Superior temporal gyrus (tissue), 1 donor: ENCODE data around the gene SERPINF2.
A peak's percentile ranks its signal among the peaks of the same experiment; 100 is the strongest.
"Not testable (repeated sequence)": the region's sequence is repeated elsewhere in the genome, so short reads cannot be mapped to it uniquely, and the experiment has no call there.

ENCODE experiments used
- DNase-seq: peaks from one replicate; pipeline ENCODE4 v3.0.0-alpha.2; 2016; ENCODE audit errors: extremely low spot score

SERPINF2 gene

DNA sequence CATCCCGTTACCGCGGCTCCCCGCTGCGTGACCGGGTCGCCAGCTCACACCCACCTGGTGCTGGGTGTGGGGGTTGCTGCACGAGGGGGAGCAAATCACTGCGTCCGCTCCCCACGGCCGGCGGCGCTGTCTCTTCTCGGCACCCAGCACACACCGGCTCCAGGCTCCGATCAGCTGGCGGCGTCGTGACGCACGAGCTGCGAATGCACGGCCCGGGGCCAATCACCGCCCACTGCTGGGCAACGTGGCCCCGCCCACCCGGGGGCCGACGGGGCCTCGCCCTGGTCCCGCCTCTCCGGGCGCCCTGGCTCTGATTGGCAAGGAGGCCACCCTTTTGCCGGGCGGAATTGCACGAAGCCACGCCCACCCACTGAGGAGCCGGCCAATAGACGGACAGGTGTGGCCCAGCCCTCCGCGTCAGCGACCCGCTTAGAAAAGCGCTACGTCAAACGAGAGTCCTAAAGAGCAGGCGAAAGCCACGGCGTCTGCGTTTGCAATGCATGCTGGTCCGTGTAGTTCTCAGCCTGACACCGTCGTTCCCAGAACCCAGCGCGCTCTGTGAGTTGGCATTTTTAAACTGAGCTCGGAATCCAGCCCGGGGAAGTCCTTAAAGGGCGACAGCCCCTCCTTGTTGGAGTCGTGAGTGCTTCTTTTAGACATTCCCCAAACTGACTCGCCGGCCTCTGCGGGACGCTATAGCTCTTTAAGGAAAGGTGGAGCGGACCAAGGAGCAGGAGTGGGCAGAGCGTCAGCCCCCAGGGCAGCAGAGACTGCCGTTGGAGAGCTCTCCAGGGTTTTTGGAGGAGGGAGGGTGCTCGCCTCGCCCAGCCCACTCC is 26.4 kb upstream of the SERPINF2 start:
- DNase-seq = peak; percentile 100

DNA sequence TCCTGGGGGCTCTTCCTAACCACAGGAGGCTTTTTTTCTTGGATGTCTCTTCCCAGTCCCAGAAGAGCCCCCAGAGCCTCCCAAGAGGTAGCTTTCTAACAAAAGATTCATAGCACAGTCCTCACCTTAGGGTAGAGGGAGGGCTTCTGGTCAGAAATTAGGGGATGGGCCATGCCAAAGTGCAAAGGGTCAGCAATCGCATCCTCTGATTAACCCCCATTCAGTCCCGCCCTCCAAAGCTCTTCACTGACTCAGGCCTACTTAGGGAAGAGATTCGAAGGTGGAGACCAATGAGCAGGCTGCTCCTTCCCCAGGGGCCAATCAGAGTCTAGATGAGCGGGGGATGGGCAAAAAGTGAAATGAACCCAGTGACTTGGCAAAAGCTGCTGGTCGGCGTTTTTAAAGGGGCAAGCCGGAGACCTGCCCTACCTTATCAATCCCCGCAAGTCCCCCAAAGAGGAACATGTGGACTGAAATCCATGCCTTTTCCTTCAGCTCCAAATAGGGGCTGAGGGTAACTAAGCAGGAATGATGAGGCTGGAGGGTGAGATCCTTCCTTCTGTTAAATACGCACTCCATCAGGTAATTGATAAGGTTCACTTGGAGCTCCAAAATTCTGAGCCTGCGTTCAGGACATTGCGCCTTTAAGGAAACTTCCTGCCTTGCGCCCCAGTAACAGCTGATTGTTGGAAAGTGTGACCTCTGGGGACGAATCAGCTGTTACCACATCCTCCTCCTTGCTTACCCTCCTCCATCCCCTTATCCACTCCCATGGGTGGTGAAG is 25.6 kb upstream of the SERPINF2 start:
- DNase-seq = peak; percentile 97

DNA sequence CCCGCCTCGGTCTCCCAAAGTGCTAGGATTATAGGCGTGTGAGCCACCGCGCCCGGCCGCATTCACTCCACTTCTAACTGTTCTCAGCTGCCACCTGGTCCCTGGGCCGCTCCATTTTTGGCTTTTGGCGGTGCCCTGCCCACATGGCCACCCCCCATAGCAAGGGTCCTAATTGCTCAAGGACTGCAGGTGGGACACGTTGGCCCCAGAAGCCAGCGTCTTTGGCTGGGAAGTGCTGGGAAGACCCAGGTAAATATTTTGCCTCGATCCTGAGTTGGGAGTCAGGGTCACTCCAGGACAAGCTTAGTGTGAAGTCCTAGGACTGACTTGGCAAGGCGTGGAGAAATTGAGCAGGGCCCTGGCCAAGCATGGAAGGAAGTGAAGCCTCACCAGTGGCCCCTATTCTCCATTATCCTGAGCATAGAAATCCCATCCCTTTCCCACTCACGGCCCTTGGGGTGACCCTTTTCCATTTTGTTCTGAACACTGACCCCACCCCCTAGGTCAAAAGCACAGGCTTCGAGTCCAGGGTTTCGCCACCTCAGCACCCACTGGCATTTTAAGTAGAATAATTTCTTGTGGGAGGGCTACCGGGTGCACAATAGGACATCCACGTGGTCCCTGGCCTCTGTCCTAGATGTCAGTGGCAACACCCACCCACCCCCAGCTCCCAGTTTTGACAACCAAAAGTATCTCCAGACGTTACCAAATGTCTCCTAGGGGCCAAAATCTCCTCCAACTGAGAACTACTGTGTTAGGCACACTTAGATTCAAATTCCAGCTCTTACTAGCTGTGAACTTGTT is 24.1 kb upstream of the SERPINF2 start:
- no peak for DNase-seq

DNA sequence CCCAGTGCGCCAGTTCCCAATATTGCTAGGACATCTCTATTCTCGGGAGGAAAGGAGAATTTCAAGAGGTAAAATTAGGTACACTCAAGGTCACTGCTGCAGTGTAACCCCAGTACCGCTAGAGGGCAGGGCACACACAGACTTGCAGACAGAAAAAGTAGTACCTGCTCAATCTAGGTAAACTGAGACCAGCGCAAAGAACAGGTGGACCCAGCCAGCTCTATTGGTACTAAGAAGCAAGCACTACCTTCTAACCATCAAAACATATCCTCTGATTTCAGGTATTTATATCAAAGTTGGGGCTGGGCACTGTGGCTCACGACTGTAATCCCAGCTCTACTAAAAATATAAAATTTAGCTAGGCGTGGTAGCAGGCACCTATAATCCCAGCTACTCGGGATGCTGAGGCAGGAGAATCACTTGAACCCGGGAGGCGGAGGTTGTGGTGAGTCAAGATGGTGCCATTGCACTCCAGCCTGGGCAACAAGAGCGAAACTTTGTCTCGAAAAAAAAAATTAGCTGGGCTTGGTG is 21.8 kb upstream of the SERPINF2 start:
- peak; percentile 77 for DNase-seq

DNA sequence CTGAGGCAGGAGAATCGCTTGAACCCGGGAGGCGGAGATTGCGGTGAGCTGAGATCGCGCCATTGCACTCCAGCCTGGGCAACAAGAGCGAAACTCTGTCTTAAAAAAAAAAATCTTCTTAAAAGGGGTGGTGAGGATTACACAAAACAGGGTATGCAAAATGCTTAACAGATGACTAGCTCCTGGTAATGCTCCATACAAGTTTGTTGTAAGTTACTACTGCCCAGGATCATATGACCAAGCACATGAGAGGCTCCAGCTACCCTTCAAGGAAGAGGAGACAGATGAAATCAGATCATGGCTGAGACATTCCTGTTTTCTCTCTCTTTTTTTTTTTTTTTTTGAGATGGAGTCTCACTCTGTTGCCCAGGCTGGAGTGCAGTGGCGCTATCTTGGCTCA is 20.6 kb upstream of the SERPINF2 start:
- not testable (repeated sequence) for DNase-seq

DNA sequence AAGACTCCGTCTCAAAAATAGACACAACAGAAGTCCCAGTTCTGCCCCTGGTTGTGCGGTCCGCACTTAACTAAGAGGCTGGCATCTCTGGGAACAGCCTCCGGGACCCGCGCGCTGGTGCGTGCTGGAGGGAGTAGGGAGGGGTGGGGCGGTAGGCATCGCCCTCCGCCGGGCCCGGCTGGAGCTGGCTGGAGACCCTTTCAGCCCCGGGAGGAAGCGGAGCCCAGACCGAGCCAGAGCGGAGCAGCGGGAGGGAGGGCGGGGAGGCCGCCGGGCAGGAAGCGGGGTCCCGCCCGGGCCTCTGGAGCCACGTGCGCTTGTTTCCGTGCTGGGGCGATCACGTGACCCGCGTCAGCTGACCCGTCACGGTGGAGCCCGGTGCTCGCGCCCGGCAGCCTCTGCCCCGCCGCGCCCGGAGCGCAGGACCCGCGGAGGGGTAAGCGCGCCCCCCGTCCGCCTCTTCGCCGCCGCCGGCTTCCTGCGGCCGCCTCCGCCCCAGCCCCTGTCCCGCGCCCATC is 18.3 kb upstream of the SERPINF2 start, which contains the start of gene WDR81:
Gene WDR81 (plus strand): TSS at position 354 of the 518 bp plus-strand sequence. CDS start 256 bp downstream, outside the sequence.
- DNase-seq = peak; percentile 87

DNA sequence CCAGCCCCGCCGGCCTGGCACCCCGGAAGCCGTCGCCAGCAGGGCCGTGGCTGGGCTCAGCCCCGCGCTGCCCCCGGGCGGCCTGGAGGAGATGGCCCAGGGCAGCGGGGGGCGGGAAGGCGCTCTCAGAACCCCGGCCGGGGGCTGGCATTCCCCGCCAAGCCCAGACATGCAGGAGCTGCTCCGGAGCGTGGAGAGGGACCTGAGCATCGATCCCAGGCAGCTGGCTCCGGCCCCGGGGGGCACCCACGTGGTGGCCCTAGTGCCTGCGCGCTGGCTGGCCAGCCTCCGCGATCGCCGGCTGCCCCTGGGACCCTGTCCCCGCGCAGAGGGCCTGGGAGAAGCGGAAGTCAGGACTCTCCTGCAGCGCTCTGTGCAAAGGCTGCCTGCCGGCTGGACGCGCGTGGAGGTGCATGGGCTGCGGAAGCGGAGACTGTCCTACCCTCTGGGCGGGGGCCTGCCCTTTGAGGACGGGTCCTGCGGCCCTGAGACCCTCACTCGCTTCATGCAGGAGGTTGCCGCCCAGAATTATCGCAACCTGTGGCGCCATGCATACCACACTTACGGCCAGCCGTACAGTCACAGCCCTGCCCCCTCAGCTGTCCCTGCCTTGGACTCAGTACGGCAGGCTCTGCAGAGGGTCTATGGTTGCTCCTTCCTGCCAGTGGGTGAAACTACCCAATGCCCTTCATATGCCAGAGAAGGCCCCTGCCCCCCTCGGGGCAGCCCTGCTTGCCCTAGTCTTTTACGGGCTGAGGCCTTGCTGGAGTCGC is 17.6 kb upstream of the SERPINF2 start:
- DNase-seq = no peak

DNA sequence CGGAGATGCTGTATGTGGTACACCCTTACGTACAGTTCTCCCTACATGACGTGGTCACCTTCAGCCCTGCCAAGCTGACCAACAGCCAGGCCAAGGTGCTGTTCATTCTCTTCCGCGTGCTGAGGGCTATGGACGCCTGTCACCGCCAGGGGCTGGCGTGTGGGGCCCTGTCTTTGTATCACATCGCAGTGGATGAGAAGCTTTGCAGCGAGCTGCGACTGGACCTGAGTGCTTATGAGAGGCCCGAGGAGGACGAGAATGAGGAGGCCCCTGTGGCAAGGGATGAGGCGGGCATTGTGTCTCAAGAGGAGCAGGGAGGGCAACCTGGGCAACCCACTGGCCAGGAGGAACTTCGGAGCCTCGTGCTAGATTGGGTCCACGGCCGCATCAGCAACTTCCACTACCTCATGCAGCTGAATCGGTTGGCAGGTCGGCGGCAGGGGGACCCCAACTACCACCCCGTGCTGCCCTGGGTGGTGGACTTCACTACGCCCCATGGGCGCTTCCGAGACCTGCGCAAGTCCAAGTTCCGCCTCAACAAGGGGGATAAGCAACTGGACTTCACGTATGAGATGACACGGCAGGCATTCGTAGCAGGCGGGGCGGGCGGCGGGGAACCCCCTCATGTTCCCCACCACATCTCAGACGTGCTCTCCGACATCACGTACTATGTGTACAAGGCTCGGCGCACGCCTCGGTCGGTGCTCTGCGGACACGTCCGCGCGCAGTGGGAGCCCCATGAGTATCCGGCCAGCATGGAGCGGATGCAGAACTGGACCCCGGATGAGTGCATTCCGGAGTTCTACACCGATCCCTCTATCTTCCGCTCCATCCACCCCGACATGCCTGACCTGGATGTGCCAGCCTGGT is 16.8 kb upstream of the SERPINF2 start:
- no peak for DNase-seq

DNA sequence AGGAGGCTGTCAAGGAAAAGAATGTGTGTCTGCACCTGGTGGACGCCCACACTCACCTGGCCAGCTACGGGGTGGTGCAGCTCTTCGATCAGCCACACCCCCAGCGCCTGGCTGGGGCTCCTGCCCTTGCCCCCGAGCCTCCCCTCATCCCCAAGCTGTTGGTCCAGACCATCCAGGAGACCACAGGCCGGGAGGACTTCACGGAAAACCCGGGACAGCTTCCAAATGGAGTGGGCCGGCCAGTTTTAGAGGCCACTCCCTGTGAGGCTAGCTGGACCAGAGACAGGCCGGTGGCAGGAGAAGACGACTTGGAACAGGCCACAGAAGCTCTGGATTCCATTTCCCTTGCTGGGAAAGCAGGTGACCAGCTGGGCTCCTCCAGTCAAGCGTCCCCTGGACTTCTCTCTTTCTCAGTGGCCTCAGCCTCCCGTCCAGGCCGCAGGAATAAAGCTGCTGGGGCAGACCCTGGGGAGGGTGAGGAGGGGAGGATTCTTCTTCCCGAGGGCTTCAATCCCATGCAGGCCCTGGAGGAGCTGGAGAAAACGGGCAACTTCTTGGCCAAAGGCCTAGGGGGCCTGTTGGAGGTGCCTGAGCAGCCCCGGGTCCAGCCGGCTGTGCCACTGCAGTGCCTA is 15.9 kb upstream of the SERPINF2 start:
- DNase-seq = no peak

DNA sequence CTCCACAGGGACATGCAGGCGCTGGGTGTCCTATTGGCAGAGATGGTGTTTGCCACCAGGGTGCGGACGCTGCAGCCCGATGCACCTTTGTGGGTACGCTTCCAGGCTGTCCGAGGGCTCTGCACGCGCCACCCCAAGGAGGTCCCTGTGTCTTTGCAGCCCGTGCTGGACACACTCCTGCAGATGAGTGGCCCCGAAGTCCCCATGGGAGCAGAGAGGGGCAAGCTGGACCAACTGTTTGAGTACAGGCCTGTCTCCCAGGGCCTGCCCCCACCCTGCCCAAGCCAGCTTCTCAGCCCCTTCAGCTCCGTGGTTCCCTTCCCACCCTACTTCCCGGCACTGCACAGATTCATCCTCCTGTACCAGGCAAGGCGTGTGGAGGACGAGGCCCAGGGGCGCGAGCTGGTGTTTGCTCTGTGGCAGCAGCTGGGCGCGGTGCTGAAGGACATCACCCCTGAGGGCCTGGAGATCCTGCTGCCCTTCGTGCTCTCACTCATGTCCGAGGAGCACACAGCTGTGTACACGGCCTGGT is 15.3 kb upstream of the SERPINF2 start:
- DNase-seq = no peak

DNA sequence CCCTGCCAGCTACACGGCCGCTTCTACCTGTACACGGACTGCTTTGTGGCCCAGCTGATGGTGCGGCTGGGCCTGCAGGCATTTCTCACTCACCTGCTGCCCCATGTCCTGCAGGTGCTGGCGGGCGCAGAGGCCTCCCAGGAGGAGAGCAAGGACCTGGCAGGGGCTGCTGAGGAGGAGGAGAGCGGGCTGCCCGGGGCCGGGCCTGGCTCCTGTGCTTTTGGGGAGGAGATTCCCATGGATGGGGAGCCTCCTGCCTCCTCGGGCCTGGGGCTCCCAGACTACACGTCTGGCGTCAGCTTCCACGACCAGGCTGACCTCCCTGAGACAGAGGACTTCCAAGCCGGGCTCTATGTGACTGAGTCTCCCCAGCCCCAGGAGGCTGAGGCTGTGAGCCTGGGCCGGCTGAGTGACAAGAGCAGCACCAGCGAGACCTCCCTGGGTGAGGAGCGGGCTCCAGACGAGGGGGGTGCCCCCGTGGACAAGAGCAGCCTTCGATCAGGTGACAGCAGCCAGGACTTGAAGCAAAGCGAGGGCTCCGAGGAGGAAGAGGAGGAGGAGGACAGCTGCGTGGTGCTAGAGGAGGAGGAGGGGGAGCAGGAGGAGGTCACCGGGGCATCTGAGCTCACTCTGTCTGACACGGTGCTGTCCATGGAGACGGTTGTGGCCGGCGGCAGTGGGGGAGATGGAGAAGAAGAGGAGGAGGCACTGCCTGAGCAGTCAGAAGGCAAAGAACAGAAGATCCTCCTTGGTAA is 14.6 kb upstream of the SERPINF2 start:
- no peak for DNase-seq

DNA sequence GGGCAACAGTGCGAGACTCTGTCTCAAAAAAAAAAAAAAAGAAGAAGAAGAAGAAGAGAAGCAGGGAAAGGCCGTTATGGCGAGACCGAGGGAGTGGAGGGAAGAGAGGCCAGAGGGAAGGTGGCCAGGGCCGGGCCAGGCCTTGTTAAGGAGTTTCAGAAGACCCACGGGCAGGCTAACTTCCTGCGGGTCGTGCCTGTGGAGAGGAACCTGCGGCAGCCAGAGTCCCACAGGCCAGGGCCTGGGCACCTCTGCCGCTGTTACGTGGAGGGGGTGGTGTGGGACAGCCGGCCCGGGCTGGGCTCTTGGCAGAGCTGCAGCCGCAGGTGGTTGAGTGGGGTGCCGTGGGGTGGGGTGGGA is 12.7 kb upstream of the SERPINF2 start:
- DNase-seq = no peak

DNA sequence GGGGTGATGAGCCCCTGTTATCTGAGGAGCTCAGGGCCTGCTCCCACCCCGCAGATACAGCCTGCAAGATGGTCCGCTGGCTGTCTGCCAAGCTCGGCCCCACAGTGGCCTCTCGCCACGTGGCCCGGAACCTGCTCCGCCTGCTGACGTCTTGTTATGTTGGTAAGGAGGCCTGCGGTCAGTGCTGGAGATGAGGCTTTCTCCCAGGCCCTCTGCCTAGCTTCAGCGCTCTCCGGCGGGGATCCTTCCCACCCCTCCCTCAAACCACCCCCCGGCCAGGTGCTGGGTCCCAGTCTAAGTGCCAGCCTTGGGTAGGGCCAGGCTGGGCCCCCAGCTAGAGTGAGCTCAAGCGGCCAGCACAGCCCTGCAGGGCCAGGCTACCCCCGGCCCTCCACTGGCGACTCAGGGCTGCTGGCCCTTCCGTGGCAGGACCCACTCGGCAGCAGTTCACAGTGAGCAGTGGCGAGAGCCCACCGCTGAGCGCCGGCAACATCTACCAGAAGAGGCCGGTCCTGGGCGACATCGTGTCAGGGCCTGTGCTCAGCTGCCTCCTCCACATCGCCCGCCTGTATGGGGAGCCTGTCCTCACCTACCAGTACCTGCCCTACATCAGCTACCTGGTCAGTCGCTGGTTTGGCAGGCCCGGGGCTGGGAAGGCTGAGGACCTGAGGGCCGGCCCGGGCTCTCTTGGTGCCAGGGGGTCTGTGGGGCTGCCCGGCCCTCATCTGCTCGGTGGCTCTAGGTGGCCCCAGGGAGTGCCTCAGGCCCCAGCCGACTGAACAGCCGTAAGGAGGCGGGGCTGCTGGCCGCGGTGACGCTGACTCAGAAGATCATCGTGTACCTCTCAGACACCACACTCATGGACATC is 12.1 kb upstream of the SERPINF2 start:
- DNase-seq = no peak

DNA sequence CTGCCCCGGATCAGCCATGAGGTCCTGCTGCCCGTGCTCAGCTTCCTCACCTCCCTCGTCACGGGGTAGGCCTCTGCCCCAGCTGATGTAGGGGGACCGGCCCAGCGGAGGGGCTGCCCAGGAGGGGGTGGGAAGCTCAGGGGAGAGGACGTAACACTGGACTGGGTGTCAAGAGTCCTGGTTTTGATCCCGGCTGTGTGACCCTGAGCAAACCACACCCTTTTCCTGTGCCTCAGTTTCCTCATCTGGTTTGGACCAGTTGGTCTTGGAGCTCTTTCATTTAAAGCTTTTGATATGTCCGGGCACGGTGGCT is 11.5 kb upstream of the SERPINF2 start:
- no peak for DNase-seq

DNA sequence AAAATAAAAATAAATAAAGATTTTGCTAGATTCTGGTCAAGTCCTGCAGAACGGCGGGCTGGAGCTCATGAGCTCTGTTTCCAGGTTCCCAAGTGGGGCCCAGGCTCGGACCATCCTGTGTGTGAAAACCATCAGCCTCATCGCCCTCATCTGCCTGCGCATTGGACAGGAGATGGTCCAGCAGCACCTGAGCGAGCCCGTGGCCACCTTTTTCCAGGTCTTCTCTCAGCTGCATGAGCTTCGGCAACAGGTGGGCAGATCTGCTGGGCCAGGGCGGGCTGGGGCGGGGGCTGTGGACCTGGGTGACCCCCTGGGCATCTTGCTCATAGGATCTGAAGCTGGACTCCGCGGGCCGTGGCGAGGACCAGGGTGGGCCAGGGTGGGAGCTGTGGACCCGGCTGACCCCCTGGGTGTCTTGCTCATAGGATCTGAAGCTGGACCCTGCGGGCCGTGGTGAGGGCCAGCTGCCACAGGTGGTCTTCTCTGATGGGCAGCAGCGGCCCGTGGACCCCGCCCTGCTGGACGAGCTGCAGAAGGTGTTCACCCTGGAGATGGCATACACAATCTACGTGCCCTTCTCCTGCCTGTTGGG is 10.3 kb upstream of the SERPINF2 start:
- DNase-seq = no peak

DNA sequence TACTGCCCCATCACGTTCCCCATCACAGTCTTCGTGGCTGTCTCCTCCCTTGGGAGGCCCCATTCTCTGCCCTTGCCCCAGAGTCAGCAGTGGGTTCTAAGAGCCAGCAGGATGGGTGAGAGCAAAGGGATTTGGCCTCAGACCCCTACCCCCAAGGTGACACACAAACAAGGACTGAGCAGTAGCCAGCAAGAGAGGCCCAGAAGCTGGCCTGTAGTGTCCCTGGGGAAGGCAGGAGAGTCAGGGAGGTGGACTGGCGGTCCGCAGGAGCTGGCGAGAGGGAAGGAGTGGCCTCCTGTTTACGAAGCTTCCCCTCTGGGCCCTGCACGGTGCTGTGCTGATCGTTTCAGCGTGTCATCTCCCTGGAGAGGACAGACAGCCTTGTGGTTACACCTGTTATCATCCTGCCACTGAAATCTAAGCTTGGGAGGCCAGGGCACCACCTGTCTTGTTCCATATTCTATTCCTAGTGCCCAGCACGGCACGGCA is 9.8 kb upstream of the SERPINF2 start:
- DNase-seq = no peak

DNA sequence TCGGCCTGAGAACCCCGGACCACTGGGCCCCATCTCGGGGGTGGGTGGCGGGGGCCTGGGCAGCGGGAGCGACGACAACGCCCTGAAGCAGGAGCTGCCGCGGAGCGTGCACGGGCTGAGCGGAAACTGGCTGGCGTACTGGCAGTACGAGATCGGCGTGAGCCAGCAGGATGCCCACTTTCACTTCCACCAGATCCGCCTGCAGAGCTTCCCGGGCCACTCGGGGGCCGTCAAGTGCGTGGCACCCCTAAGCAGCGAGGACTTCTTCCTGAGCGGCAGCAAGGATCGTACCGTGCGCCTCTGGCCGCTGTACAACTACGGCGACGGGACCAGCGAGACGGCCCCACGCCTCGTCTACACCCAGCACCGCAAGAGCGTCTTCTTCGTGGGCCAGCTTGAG is 8.9 kb upstream of the SERPINF2 start:
- no peak for DNase-seq
